GM23248 (cell line): ENCODE data around the gene CASQ1.

Experiments used
- EZH2 ChIP-seq: fragments of 200-600 bp; sonication (generic); IDR thresholded peaks from 2 replicates; pipeline ENCODE4 v1.6.1; 2018; ENCODE audit warnings: antibody characterized with exemption, mild to moderate bottlenecking; ENCODE audit not compliant: insufficient read depth, poor library complexity, severe bottlenecking
- EZH2phosphoT487 ChIP-seq: fragments of 200-600 bp; sonication (generic); IDR thresholded peaks from 2 replicates; pipeline ENCODE4 v1.6.1; 2018; ENCODE audit warnings: antibody characterized with exemption, moderate library complexity, mild to moderate bottlenecking, low read depth; ENCODE audit not compliant: insufficient read depth

DNA sequence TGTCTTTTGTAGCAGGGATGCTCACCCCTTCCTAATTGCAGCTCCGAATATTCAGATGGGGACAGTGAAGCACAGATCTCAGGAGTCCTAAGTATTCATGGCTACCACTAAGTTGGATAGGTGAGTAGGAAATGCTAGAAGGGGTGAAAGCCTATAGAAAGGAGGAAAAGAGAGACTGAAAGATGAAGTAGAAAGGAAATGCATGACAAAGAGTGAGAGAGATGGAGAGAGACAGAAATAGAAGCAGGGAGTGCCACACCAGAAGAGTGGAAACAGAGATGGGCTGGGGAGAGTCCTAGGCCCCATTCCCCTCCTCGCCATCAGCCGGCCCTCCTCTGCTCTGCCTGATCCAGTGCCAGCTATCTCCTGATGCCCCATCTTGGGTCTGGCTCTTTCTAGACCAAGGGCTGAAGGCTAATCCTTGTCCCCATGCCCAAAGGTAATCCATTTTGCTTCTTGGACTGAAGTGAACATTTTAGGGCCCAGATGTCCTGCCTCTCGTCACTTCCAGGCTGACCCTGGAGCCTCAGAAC lies 16.8 kb downstream of the CASQ1 start:
- no peak for TF ChIP-seq EZH2
- TF ChIP-seq EZH2phosphoT487: no peak
